ENCODE measurements around the gene UBE2S. TPM values are rescaled to one million over a fixed set of nuclear protein-coding genes. Genes with fewer than 3 reads are reported as not detected.
"Not testable (repeated sequence)": the region's sequence is repeated elsewhere in the genome, so short reads cannot be mapped to it uniquely, and the experiment has no call there.

Gene UBE2S
- polyA plus RNA-seq, 5 donors = 32.8 to 53.3 (median 35.3) TPM

DNA sequence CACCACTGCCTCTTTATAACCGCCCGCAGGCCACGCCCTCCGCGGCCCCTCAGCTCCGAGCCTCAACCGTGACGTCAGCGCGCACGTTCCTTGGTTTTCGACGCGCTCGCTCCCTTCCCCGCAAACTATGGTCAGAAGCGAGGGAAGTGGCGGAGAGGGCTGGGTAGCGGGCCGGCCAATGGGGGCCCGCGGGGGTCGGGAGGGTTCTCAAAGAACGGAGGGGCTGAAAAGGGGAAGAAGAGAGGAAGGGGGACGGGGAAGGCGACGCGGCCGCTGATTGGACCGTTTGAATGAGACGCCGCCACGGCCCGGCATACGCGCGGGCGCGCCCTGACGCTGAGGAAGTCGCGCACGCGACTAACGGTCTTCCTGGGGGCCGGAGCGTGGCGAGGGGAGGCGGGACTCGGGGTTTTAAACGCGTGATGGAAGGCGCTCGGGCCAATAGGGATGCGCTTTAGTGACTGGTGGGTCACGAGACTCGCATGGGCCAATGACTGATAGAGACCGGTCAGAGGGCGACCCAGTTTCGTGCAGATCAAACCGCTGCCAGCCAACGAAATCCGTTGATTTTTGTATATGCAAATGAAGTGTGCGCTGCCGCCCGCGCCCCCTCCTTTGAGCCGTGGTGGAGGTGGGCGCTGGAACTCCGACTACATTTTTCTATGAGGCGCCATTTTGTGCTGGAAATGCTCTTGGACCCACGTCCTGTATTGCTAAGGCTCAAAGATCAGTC lies 378 bp upstream of the UBE2S start:
- DNase-seq = peak; percentile 99

DNA sequence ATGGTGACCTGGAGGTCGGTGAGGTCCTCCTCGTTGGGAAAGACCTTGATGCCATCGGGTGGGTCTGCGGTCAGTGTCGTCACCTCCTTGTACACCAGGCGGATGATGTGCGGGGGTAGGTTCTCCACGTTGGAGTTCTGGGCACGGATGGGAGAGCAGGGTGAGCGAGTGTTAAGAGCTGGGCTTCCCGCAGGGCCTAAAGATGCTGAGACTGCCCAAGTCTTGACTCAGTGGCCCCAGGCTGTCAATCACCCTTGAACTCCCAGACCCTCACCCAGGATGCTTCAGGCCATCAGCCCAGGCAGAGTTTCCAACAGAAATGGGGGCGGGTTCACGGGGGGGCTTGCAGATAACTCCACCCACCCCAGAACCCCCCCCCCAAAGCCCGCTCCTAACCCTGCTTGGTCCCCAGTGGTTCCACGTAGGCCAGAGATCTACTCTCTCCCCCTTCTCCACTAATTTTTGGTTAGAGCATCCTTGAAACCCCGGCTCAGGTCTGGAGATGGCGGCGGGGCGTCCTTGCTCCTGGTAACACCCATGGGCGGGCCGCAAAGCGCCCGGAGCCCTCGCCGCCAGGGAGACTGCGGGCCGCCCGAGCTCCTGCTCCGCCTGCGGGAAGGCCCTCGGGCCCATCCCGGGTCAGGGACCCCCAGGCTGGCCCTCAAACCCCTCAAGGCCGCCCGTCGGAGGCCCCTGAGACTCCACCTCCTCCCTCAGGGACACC lies 600 bp downstream of the UBE2S start:
- no peak for DNase-seq

- DNase-seq = no peak
Observed at GRCh38 chr19:55406091-55406825, 1.3 kb downstream of the UBE2S start.

GRCh38 chr19:55405638-55406037 lies 1.9 kb downstream of the UBE2S start:
- no peak for DNase-seq

- no peak for DNase-seq
Observed at GRCh38 chr19:55402509-55402908, 5.1 kb downstream of the UBE2S start.

DNA sequence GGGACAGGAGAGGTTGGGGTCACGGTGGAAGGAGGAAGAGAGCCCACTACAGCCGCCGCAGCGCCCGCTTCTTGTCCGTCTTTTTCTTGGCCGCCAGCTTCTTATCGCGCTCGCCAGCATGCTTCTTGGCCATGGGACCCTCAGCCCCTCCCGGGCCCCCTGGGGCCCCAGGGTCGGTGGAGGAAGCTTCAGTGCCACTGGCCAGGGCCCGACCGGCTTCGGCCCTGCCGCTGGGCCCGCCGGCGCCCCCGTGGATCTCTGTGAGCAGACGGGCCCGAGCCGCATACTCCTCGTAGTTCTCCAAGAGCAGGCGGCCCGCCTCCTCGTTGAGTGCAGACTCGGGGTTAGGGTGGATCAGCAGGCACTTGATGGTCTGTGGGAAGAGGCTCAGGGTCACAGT lies 6.2 kb downstream of the UBE2S start:
- DNase-seq = not testable (repeated sequence)

DNA sequence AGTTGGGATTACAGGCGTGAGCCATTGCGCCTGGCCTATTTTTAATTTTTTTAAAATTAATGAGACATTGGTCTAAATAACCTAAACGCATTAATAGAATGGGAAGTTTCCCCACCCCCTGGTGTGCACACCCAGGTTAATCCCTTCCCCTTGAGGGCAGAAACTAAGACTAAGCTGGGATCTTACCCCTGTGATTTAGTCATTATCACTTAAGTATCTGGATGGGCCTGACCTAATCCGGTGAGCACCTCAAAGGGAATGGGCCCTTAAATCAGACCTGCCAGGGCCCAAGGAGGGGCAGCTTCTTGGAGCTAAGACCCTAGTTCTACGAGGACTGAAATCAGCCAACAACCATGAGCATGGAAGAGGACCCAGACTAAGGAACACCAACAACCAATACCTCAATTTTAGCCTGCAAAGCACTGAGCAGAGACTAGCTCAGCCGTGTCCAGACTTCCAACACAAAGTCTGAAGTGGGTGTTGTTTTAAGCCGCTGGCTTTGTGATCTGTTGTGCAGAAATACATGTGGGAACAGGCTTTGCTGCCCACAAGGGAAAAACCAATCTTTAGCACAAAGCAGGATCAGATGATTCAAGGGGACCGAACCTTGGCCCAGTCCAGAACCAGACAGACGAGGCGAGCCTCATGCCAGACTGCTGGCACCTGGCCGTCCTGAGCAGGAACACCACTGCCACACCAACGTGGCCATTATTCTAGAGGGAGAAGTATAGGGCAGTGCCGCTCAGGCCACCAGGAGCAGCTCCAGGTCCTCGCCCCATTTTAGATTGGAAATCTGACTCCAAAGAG lies 7.1 kb downstream of the UBE2S start:
- no peak for DNase-seq

DNA sequence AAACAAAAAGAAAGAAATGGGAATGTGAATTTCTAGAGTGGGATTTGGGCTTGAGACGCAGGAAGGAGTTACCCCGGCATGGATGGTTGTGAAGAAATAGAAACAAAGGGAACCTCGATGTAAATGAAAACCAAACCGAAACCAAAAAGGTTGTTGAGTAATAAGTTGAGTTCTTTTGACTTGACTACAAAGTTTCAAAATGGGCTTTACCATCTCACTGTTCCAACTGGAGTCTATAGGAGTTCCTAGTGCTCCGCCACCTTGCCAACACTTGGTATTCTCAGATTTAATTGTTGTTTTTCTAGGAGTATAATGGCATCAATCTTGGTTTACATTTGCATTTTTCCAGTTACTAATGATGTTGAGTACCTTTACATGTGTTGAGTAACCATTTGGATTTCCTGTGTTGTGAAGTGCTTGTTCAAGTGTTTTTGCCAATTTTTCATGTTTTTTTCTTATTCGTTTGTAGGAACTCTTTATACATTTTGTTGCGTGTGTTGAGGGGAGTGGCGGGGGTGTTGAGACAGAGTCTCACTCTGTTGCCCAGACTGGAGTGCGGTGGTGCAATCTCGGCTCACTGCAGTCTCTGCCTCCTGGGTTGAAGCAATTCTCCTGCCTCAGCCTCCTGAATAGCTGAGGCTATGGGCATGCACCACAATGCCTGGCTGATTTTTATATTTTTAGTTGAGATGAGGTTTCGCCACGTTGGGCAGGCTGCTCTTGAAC lies 9.2 kb downstream of the UBE2S start:
- DNase-seq = no peak

DNA sequence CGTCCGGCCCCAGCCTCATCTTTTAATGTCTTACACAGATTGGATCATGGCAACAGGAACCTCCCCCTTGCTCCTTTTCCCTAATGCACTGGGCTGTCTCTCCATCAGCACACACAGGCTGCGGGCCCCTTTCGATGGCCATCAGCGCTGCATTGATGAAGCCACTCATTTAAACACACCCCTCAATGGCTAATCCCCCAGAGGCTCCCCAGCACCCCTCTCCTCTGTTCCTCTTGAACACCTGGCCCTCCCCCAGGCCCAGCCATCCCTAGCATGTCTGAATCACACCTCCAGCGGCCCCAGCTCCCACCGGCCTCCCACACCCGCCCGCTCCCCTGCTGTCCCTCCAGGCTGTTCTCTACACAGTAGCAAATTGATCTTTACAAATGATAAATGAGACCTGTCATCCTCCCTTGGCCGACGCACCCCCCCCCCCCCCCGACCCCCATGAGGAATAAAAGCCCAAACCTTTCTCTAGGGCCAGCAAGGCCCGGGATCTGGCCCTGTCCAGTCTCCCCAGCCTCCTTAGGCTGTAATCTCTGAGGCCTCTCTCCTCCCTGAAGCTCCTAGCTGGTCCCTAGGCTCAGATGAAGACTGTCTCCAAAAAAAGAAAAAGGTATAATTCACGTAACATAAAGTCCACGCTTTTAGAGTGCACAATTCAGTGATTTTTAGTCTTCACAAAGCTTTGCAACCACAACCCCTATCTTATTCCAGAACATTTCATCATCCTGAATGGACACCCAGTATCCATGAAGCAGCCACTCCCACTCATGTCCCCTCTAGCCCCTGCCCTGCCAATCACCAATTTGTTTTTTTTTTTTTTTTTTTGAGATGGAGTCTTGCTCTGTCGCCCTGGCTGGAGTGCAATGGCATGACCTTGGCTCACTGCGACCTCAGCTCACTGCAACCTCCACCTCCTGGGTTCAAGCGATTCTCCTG lies 14.5 kb downstream of the UBE2S start:
- DNase-seq = no peak

GRCh38 chr19:55391702-55392615 lies 15.6 kb downstream of the UBE2S start:
- no peak for DNase-seq

DNA sequence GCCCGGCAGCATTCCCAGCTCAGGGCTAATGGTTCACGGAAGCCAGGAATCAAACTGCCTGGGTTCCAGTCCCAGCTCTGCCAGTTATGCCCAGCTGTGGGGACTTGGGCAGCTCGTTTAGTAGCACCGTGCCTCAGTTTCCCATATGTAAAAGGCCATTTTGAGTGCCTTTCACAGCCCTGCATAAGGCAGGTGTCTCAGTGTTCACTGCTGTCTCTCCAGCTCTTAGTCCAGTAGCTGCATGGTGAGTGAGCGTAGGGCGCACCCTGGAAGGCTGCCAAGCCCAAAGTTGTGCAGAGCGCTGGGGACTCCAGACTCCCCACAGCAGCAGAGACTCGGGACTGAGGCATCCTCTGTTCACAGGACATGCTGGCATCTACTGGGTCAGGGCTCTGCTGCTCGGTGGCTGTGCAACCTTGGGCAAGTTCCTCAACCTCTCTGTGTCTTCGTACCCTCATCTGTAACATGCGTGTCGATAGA lies 16.4 kb downstream of the UBE2S start:
- no peak for DNase-seq

DNA sequence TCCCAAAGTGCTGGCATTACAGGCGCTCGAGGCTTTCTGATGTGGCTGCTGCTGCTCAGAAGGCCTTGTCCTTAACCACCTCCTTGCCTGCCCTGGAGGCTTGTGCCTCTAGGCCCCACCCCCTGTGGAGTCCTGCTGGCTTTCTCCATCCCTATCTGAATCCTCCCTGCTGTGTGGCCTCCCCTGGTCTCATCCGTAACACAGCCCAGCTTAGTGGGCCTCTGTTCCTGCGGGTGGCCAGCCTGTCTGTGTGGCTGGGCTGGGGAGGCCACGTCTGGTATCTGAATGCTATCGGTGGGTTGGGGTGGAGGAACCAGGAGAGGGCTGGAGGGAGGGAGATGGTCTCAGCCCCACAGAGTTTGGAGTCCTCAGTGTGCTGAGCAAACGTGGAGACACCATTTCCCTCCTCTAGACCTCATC lies 17.1 kb downstream of the UBE2S start:
- no peak for DNase-seq

DNA sequence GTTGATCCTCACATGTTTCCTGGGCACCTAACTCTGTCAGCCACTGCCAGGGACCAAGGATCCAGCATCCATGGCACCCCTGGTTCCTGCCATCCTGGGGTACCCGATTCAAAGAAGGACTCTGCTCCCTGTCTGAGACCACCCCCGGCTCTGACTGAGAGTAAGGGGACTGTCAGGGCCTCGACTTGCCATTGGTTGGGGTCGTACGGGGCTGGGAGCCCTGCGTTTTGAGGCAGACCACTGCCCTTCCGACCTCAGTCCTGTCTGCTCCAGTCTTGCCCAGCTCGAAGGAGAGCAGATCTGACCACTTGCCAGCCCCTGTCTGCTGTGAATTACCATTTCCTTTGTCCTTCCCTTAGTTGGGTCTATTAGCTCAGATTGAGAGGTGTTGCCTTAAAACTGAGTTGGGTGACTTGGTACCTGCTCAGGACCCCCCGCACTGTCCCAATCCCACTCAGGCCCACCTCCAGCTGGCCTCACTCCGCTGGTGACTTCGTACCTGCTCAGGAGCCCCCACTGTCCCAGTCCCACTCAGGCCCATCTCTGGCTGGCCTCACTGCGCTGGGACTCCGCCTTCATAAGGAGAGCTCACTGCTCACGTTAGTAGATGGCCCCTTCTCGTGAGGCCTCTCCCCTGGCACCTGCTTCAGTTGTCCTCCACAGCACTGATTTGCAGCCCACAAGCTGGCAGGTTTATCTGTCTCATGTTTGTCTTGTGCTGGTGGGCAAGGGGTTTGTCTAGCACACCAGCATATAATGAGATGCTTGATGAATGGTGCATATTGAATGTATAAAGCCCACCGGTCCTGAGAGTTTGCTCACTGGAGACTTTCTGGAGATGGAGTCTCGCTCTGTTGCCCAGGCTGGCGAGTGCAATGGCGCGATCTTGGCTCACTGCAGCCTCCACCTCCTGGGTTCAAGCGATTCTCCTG lies 17.9 kb downstream of the UBE2S start:
- no peak for DNase-seq

GRCh38 chr19:55387736-55388497 lies 19.7 kb downstream of the UBE2S start:
- no peak for DNase-seq

DNA sequence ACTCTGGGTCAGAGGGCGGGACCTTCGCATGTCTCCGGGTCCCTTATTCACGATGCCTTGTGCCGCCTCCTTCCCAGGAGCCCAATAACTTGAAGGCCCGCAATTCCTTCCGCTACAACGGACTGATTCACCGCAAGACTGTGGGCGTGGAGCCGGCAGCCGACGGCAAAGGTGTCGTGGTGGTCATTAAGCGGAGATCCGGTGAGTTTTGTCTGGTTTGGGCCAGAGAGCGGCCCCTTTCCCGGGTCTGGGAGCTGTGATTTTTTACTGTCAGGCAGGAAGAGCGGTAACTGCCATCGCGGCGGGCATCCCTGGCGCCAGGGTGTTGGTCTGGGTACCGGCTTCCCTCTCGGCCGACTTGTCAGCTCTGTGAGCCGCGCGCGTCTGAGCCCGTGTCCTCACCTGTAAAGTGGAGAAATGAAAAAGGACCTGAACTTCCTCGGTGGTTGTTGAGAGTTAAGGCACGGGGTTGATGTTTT lies 21.1 kb downstream of the UBE2S start:
- no peak for DNase-seq

- DNase-seq = peak; percentile 97 to 98
Observed at GRCh38 chr19:55385724-55386492, 21.7 kb downstream of the UBE2S start, which contains the start of gene RPL28. Gene RPL28, plus strand, starts transcription at chr19:55385932. Its CDS starts 426 bp downstream, at chr19:55386358.
